HG03108 (cell line): ENCODE results near the gene KLK2.

Source experiments
- ATAC-seq: cut with Tn5 transposase; IDR thresholded peaks from one replicate; pipeline ENCODE4 v1.9.1; 2021; ENCODE audit warnings: moderate library complexity; ENCODE audit not compliant: unreplicated experiment

The KLK2 gene

DNA sequence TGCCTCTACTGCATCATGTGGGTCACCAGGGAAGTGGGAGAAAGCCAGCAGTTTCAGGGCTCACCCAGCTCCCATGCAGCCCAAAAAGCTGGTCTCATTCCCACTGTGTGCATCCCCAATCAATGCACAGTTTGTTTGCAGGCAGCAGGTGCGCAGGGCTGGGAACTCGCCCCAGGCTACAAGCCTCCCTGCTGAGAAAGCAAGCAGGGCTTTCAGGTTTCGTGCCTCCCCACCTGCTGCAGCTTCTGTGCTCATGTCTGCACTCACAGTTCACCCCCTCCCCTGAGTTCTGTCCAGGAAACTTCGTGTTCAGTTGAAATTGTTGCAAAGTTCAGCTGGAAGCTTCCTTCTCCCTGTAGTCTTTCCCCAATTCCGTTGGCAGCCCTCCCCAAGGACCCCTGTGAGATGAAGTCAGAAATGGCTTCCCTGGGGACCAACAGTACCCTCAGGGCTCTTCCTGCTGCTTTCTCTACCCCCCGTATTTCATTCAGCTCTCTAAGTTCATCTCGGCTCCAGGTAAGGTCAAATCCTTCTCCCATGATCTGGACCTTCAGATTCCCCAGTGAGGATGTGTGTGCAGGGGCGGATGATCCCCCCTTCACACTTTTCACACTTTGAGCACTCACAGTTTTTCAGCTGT, 28.8 kb upstream of the KLK2 start:
- ATAC-seq, result no peak

DNA sequence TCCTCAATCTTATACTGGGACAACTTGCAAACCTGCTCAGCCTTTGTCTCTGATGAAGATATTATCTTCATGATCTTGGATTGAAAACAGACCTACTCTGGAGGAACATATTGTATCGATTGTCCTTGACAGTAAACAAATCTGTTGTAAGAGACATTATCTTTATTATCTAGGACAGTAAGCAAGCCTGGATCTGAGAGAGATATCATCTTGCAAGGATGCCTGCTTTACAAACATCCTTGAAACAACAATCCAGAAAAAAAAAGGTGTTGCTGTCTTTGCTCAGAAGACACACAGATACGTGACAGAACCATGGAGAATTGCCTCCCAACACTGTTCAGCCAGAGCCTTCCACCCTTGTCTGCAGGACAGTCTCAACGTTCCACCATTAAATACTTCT, 22.5 kb upstream of the KLK2 start:
- ATAC-seq, result no peak

DNA sequence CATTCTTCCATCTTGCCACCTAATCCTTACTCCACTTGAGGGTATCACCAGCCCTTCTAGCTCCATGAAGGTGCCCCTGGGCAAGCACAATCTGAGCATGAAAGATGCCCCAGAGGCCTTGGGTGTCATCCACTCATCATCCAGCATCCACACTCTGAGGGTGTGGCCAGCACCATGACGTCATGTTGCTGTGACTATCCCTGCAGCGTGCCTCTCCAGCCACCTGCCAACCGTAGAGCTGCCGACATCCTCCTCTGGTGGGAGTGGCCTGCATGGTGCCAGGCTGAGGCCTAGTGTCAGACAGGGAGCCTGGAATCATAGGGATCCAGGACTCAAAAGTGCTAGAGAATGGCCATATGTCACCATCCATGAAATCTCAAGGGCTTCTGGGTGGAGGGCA, 21.6 kb upstream of the KLK2 start:
- no peak for ATAC-seq

DNA sequence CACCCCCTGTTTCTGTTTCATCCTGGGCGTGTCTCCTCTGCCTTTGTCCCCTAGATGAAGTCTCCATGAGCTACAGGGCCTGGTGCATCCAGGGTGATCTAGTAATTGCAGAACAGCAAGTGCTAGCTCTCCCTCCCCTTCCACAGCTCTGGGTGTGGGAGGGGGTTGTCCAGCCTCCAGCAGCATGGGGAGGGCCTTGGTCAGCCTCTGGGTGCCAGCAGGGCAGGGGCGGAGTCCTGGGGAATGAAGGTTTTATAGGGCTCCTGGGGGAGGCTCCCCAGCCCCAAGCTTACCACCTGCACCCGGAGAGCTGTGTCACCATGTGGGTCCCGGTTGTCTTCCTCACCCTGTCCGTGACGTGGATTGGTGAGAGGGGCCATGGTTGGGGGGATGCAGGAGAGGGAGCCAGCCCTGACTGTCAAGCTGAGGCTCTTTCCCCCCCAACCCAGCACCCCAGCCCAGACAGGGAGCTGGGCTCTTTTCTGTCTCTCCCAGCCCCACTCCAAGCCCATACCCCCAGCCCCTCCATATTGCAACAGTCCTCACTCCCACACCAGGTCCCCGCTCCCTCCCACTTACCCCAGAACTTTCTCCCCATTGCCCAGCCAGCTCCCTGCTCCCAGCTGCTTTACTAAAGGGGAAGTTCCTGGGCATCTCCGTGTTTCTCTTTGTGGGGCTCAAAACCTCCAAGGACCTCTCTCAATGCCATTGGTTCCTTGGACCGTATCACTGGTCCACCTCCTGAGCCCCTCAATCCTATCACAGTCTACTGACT, 18.4 kb upstream of the KLK2 start, which contains the start of gene KLK3:
TSS of gene KLK3 (plus strand) at position 280 of the 775 bp plus-strand sequence. CDS start at position 321, 41 bp downstream.
- no peak for ATAC-seq

DNA sequence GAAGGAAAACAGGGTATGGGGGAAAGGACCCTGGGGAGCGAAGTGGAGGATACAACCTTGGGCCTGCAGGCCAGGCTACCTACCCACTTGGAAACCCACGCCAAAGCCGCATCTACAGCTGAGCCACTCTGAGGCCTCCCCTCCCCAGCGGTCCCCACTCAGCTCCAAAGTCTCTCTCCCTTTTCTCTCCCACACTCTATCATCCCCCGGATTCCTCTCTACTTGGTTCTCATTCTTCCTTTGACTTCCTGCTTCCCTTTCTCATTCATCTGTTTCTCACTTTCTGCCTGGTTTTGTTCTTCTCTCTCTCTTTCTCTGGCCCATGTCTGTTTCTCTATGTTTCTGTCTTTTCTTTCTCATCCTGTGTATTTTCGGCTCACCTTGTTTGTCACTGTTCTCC, 15.9 kb upstream of the KLK2 start:
- ATAC-seq, result no peak

DNA sequence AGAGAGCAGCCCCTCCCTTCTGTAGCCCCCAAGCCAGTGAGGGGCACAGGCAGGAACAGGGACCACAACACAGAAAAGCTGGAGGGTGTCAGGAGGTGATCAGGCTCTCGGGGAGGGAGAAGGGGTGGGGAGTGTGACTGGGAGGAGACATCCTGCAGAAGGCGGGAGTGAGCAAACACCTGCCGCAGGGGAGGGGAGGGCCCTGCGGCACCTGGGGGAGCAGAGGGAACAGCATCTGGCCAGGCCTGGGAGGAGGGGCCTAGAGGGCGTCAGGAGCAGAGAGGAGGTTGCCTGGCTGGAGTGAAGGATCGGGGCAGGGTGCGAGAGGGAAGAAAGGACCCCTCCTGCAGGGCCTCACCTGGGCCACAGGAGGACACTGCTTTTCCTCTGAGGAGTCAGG, 14.4 kb upstream of the KLK2 start:
- no peak for ATAC-seq

DNA sequence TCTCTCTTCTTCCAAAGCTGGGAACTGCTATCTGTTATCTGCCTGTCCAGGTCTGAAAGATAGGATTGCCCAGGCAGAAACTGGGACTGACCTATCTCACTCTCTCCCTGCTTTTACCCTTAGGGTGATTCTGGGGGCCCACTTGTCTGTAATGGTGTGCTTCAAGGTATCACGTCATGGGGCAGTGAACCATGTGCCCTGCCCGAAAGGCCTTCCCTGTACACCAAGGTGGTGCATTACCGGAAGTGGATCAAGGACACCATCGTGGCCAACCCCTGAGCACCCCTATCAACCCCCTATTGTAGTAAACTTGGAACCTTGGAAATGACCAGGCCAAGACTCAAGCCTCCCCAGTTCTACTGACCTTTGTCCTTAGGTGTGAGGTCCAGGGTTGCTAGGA, 13.4 kb upstream of the KLK2 start:
- no peak for ATAC-seq

DNA sequence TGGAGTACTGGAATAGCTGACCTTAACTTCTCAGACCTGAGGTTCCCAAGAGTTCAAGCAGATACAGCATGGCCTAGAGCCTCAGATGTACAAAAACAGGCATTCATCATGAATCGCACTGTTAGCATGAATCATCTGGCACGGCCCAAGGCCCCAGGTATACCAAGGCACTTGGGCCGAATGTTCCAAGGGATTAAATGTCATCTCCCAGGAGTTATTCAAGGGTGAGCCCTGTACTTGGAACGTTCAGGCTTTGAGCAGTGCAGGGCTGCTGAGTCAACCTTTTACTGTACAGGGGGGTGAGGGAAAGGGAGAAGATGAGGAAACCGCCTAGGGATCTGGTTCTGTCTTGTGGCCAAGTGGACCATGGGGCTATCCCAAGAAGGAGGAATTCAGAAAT, 12.2 kb upstream of the KLK2 start:
- ATAC-seq, result no peak

DNA sequence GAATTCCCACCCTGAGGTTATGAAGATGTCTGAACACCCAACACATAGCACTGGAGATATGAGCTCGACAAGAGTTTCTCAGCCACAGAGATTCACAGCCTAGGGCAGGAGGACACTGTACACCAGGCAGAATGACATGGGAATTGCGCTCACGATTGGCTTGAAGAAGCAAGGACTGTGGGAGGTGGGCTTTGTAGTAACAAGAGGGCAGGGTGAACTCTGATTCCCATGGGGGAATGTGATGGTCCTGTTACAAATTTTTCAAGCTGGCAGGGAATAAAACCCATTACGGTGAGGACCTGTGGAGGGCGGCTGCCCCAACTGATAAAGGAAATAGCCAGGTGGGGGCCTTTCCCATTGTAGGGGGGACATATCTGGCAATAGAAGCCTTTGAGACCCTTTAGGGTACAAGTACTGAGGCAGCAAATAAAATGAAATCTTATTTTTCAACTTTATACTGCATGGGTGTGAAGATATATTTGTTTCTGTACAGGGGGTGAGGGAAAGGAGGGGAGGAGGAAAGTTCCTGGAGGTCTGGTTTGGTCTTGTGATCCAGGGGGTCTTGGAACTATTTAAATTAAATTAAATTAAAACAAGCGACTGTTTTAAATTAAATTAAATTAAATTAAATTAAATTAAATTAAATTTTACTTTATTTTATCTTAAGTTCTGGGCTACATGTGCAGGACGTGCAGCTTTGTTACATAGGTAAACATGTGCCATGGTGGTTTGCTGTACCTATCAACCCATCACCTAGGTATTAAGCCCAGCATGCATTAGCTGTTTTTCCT, 11.5 kb upstream of the KLK2 start:
- no peak for ATAC-seq

DNA sequence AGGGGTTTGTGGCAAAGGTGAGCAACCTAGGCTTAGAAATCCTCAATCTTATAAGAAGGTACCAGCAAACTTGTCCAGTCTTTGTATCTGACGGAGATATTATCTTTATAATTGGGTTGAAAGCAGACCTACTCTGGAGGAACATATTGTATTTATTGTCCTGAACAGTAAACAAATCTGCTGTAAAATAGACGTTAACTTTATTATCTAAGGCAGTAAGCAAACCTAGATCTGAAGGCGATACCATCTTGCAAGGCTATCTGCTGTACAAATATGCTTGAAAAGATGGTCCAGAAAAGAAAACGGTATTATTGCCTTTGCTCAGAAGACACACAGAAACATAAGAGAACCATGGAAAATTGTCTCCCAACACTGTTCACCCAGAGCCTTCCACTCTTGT, 3.8 kb upstream of the KLK2 start:
- ATAC-seq, result no peak

DNA sequence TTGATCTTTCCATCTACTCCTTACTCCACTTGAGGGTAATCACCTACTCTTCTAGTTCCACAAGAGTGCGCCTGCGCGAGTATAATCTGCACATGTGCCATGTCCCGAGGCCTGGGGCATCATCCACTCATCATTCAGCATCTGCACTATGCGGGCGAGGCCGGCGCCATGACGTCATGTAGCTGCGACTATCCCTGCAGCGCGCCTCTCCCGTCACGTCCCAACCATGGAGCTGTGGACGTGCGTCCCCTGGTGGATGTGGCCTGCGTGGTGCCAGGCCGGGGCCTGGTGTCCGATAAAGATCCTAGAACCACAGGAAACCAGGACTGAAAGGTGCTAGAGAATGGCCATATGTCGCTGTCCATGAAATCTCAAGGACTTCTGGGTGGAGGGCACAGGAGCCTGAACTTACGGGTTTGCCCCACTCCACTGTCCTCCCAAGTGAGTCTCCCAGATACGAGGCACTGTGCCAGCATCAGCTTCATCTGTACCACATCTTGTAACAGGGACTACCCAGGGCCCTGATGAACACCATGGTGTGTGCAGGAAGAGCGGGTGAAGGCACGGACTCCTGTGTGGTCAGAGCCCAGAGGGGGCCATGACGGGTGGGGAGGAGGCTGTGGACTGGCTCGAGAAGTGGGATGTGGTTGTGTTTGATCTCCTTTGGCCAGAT, 2.7 kb upstream of the KLK2 start:
- ATAC-seq, result no peak

DNA sequence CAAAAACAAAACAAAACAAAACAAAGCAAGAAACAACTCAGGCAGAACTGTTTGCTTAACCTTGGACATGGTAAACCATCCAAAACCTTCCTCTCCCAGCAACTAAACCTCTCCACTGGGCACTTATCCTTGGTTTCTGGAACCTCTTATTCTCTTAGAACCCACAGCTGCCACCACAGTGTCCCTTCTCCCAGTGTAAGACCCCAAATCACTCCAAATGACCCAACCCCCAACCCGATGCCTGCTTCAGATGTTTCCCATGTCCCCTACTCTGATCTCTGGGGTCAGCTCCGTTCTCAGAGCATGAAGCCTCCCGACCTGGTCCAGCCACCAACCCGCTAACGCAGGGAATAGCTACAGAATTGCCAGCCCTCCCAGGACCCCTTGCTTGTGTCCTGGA, 972 bp downstream of the KLK2 start:
- ATAC-seq, result no peak

DNA sequence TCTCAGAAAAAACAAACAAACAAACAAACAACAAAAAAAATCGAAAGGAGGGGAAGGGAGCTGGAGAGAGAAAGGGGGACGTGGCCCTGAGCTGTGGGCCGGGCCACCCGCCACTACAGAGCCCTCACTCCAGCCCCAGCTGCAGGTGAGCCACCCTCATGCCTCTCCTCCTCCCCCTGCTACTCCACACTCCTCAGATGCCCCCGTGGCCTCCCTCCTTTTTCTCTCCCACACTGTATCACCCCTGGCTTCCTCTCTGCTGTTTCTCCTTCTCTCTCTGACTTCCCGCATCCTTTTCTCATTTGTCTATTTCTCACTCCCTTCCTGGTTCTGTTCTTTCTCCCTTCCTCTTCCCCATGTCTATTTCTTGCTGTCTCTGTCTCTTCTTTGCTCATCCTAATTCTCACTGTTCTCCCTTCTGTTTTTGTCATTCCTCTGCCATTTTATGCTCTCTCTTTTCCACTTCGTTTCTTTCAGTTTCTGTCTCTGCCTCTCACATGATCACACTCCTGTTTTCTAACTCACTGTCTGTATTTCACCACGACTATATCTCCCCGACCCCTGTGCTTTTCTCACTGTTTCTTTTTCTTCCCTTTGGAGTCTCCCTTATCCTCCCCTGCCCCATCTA, 2.7 kb downstream of the KLK2 start:
- ATAC-seq, result no peak

DNA sequence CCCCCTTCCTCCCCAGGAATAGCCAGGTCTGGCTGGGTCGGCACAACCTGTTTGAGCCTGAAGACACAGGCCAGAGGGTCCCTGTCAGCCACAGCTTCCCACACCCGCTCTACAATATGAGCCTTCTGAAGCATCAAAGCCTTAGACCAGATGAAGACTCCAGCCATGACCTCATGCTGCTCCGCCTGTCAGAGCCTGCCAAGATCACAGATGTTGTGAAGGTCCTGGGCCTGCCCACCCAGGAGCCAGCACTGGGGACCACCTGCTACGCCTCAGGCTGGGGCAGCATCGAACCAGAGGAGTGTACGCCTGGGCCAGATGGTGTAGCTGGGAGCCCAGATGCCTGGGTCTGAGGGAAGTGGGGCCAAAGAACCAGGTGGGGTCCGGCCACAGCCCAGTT, 3.2 kb downstream of the KLK2 start:
- no peak for ATAC-seq

DNA sequence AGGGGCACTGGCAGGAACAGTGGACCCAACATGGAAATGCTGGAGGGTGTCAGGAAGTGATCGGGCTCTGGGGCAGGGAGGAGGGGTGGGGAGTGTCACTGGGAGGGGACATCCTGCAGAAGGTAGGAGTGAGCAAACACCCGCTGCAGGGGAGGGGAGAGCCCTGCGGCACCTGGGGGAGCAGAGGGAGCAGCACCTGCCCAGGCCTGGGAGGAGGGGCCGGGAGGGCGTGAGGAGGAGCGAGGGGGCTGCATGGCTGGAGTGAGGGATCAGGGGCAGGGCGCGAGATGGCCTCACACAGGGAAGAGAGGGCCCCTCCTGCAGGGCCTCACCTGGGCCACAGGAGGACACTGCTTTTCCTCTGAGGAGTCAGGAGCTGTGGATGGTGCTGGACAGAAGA, 4.1 kb downstream of the KLK2 start:
- no peak for ATAC-seq

DNA sequence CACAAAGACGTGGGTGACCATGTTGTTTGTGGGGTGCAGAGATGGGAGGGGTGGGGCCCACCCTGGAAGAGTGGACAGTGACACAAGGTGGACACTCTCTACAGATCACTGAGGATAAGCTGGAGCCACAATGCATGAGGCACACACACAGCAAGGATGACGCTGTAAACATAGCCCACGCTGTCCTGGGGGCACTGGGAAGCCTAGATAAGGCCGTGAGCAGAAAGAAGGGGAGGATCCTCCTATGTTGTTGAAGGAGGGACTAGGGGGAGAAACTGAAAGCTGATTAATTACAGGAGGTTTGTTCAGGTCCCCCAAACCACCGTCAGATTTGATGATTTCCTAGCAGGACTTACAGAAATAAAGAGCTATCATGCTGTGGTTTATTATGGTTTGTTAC, 5.6 kb downstream of the KLK2 start:
- ATAC-seq, result no peak

DNA sequence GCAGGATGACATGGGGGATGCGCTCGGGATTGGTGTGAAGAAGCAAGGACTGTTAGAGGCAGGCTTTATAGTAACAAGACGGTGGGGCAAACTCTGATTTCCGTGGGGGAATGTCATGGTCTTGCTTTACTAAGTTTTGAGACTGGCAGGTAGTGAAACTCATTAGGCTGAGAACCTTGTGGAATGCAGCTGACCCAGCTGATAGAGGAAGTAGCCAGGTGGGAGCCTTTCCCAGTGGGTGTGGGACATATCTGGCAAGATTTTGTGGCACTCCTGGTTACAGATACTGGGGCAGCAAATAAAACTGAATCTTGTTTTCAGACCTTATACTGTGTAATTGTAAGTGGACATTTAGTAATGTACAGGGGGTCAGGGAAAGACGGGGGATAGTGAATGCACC, 7.0 kb downstream of the KLK2 start:
- ATAC-seq, result no peak

DNA sequence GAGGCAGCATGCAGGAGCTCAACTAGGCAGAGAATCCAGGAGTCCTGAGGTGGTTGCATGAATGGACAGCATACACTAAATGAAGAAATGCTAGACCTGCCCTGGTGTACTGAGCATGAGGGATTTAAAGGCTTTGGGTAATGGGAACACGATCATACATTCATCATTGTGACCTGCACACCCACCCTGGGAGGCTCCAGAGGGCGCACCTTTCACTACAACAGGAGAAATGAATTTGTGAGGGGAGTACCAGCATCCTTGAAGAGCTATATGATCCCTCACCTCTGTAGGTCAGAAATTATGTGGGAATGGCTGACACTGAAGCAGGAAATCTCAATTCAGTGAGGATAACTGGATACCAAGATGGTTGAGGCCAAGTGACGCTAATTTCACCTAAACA, 8.9 kb downstream of the KLK2 start:
- no peak for ATAC-seq

DNA sequence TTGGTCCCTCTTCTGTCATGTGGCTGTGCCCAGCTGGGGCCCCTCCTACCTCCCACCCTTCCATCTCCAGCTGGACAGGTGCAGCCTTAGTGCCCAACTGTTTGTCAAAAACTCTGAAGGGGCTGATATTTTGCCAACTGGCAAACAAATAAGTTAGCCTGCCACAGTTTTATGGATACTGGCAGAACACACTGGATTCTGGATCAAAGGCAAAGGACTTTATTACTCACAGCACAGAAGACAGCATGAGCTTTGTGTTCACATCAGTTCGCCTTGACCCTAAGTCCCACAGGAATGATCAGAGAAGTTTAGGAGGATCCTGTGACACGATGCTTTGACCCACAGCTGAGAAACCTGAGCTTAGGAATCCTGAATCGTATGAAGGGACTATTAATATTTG, 16.4 kb downstream of the KLK2 start:
- no peak for ATAC-seq

DNA sequence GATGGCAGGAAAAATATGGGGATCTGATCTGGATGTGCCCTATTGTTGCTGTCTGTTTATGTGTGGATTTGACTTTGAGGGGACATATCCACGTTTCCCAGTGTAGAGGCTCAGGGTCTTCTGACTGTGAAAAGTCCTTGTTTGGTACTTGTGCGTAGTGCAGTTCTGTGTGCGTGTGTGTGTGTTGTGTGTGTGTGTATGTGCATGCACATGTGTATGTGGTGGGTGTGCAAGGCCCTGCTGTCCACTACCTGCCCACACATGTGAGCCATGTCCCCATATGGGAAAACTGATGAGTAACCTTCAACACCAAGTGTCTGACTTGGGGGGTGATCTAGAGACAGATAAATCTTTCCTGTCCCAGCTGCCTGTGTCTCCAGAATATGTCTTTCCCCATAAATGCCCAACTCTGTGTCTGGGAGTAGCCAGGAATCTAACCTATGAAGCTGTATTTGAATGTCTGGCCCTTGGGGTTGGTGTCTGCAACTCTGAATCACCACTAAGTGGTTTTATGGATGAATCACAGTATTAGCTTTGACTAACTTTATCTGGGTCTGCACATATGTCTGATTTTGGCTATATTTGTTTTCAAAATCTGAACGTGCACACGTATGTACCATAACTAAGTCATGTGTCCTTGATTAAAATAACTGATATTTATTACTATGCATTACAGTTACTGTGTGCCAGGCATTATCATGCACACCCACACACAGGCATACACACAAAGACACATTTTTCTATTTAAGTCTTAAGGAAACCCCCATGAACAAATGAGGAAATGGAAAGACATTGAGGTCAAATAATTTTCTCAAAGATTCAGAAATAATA, 17.4 kb downstream of the KLK2 start:
- ATAC-seq, result no peak
